Measurements from ENCODE around the gene NT5C3B. TPM values are rescaled to one million over a fixed set of nuclear protein-coding genes. Genes with fewer than 3 reads are reported as not detected.

The NT5C3B gene
- total and polyA plus RNA-seq, 2 experiments from 2014 or later: 47.7 to 87.8 TPM

DNA sequence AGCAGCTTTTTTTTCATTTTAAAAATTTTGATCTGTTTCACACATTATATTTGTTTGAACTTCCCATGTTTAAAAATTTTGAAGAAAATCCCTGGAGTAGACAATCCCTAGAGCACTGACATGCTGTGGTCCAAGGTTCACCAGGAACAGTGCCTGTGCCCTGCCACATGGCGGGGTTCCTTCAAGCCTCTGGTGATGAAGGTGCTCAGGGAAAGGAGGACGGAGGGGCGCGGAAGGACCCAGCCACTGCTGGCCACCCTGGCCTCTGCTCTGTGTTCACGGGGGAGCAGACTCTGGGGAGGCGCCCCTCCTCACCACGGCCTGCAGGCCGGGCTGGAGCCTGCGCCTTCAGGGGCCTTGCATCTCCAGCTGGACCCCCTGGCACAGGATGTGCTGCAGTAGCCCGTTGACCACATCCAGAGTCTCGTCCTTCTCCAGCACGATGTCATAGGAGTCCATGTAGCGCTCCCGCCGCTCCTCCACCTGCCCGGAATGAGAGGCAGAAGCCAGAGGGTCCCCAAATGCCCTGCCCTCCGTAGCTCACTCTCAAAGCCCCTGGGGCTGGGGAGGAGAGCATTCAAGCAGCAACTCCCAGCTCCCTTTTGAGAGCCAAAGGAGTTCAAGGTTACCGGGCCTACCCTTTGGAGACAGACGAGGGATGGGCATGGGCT, 10.7 kb downstream of the NT5C3B start:
- Histone ChIP-seq H3K4me2 (no peak overlapping the region), H3K27me3 (no peaks in the 10 kb centered on the region), H3K79me2 (no peaks in the 10 kb centered on the region), H3K9me3 (ENCODE audit: low read depth) (no peaks in the 10 kb centered on the region), H3K27ac (no peak overlapping the region), H3K9me2 (replicated peaks; ENCODE audit: insufficient read depth) (no peaks in the 10 kb centered on the region), H4K20me1 (ENCODE audit: insufficient read depth, poor library complexity, severe bottlenecking) (no peaks in the 10 kb centered on the region), H2AFZ (no peak overlapping the region), H3K4me3 (no peak overlapping the region), H3K4me1 (ENCODE audit: insufficient read depth) (no peaks in the 10 kb centered on the region), H3K36me3 (replicated peaks; ENCODE audit: insufficient read depth, low read depth) (no peaks in the 10 kb centered on the region)
- no peak for DNase-seq (ENCODE audit: low spot score)
- TF ChIP-seq EZH2 (IDR thresholded peaks at IDR 0.05; ENCODE audit: borderline replicate concordance): no peak
- TF ChIP-seq EZH2phosphoT487 (IDR thresholded peaks at IDR 0.05; ENCODE audit: low read depth, severe bottlenecking, unreplicated experiment): no peak
- TF ChIP-seq, protein P1, sequence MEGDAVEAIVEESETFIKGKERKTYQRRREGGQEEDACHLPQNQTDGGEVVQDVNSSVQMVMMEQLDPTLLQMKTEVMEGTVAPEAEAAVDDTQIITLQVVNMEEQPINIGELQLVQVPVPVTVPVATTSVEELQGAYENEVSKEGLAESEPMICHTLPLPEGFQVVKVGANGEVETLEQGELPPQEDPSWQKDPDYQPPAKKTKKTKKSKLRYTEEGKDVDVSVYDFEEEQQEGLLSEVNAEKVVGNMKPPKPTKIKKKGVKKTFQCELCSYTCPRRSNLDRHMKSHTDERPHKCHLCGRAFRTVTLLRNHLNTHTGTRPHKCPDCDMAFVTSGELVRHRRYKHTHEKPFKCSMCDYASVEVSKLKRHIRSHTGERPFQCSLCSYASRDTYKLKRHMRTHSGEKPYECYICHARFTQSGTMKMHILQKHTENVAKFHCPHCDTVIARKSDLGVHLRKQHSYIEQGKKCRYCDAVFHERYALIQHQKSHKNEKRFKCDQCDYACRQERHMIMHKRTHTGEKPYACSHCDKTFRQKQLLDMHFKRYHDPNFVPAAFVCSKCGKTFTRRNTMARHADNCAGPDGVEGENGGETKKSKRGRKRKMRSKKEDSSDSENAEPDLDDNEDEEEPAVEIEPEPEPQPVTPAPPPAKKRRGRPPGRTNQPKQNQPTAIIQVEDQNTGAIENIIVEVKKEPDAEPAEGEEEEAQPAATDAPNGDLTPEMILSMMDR (IDR thresholded peaks at IDR 0.05; ENCODE audit: poor library complexity): no peak
- 93% methylated on average over 16 of the region's 19 CpGs for WGBS (ENCODE audit: low lambda C conversion rate, missing lambda C conversion rate)

DNA sequence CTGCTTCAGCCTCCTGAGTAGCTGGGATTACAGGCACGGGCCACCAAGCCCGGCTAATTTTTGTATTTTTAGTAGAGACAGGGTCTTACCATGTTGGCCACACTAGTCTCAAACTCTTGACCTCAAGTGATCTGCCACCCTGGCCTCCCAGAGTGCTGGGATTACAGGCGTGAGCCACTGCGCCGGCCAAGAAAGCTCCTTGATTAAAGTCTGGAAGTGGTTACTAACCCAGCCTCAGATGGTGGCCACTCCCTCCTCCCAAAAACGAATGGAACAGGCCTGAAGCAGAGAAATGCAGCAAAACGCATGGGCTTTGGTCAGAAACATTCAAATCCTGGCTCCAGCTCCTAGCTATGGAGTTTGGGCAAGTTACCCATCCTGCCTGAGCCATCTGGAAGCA, 11.9 kb downstream of the NT5C3B start:
- no peaks in the 10 kb centered on the region for H3K27me3 ChIP-seq
- H3K9me2 ChIP-seq (replicated peaks; ENCODE audit: insufficient read depth): no peaks in the 10 kb centered on the region
- no peak overlapping the region for H3K4me2 ChIP-seq
- H4K20me1 ChIP-seq (ENCODE audit: insufficient read depth, poor library complexity, severe bottlenecking): no peaks in the 10 kb centered on the region
- TF ChIP-seq, protein P1 (IDR thresholded peaks at IDR 0.05; ENCODE audit: poor library complexity): no peak
- TF ChIP-seq EZH2phosphoT487 (IDR thresholded peaks at IDR 0.05; ENCODE audit: low read depth, severe bottlenecking, unreplicated experiment): no peak
- no peak for TF ChIP-seq EZH2 (IDR thresholded peaks at IDR 0.05; ENCODE audit: borderline replicate concordance)
- H3K36me3 ChIP-seq (replicated peaks; ENCODE audit: insufficient read depth, low read depth): no peaks in the 10 kb centered on the region
- H3K27ac ChIP-seq: no peak overlapping the region
- no peaks in the 10 kb centered on the region for H3K4me1 ChIP-seq (ENCODE audit: insufficient read depth)
- 62% methylated on average over 7 of the region's 7 CpGs for WGBS (ENCODE audit: low lambda C conversion rate, missing lambda C conversion rate)
- H3K4me3 ChIP-seq: no peak overlapping the region
- H2AFZ ChIP-seq: no peak overlapping the region
- no peaks in the 10 kb centered on the region for H3K9me3 ChIP-seq (ENCODE audit: low read depth)
- no peaks in the 10 kb centered on the region for H3K79me2 ChIP-seq
- no peak for DNase-seq (ENCODE audit: low spot score)

DNA sequence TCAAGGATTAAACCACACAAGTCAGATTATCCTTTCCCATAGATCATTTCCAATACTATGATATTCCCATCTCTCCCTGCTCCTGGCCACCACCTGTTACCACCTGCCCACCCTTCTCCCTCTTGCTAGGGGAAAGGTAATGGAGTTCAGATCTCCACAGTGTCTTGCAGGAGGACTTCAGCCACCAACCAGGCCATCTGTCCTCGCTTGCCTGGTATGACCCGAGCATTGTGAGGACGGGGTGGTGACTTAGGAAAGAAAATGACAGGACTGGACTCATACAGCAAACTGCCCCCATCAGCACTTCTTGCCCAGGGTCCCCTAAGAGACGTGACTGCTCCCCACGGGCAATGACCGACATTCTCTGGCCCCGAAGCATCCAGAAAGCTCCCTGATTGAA, 12.5 kb downstream of the NT5C3B start:
- WGBS (ENCODE audit: low lambda C conversion rate, missing lambda C conversion rate): 88% methylated on average over 7 of the region's 7 CpGs
- Histone ChIP-seq H3K4me3 (no peak overlapping the region), H3K9me3 (ENCODE audit: low read depth) (no peaks in the 10 kb centered on the region), H3K36me3 (replicated peaks; ENCODE audit: insufficient read depth, low read depth) (no peaks in the 10 kb centered on the region), H3K4me2 (no peak overlapping the region), H4K20me1 (ENCODE audit: insufficient read depth, poor library complexity, severe bottlenecking) (no peaks in the 10 kb centered on the region), H3K4me1 (ENCODE audit: insufficient read depth) (no peaks in the 10 kb centered on the region), H3K27me3 (no peaks in the 10 kb centered on the region), H3K27ac (no peak overlapping the region), H3K9me2 (replicated peaks; ENCODE audit: insufficient read depth) (no peaks in the 10 kb centered on the region), H2AFZ (no peak overlapping the region), H3K79me2 (no peaks in the 10 kb centered on the region)
- no peak for DNase-seq (ENCODE audit: low spot score)
- TF ChIP-seq, protein P1 (IDR thresholded peaks at IDR 0.05; ENCODE audit: poor library complexity): no peak
- no peak for TF ChIP-seq EZH2 (IDR thresholded peaks at IDR 0.05; ENCODE audit: borderline replicate concordance)
- TF ChIP-seq EZH2phosphoT487 (IDR thresholded peaks at IDR 0.05; ENCODE audit: low read depth, severe bottlenecking, unreplicated experiment): no peak
